K562 (cell line): ENCODE data around the gene SEPTIN8. TPM values are rescaled to one million over a fixed set of nuclear protein-coding genes. Genes with fewer than 3 reads are reported as not detected.

Experiments used
- ATF7 ChIP-seq: fragments of 450-650 bp; IDR thresholded peaks from 2 replicates; pipeline ENCODE4 v1.7.1; 2014; ENCODE audit warnings: mild to moderate bottlenecking, moderate library complexity
- ELK3 ChIP-seq: fragments of 450-650 bp; formaldehyde crosslinking; IDR thresholded peaks from 2 replicates; pipeline ENCODE4 v1.4.0; 2020; ENCODE audit warnings: mild to moderate bottlenecking
- LEF1 ChIP-seq: fragments of 450-650 bp; IDR thresholded peaks from 2 replicates; pipeline ENCODE4 v1.6.1; 2016; ENCODE audit warnings: mild to moderate bottlenecking
- MCM2 ChIP-seq: fragments of 450-650 bp; IDR thresholded peaks from 2 replicates; pipeline ENCODE4 v1.6.1; 2017; ENCODE audit warnings: low read depth, mild to moderate bottlenecking
- MXD1 ChIP-seq: fragments of 250-450 bp; sonication (Bioruptor Pico); IDR thresholded peaks from 2 replicates; pipeline ENCODE4 v1.8.0; 2021; ENCODE audit warnings: borderline replicate concordance, mild to moderate bottlenecking, moderate library complexity; ENCODE audit not compliant: poor library complexity, severe bottlenecking
- RFX1 ChIP-seq: fragments of 450-650 bp; IDR thresholded peaks from 2 replicates; pipeline ENCODE4 v1.6.1; 2016; ENCODE audit warnings: mild to moderate bottlenecking, moderate library complexity
- RNF2 ChIP-seq: sonication (generic); IDR thresholded peaks from 2 replicates; pipeline ENCODE4 v1.6.1; 2016
- TBL1XR1 ChIP-seq, 2 experiments: IDR thresholded peaks; 2 replicates each; pipeline ENCODE4 v1.6.1; 2012; ENCODE audit warnings: improper control_type of control experiment in 2 of 2, low read length in 2 of 2, mild to moderate bottlenecking in 1 of 2
- TFAM ChIP-seq: fragments of 250-450 bp; sonication (Bioruptor Pico); conservative IDR thresholded peaks from 2 replicates; pipeline ENCODE4 v1.5.0; 2021; ENCODE audit warnings: mild to moderate bottlenecking, moderate library complexity
- ZNF124 ChIP-seq: sonication (generic); formaldehyde crosslinking; IDR thresholded peaks from 2 replicates; pipeline ENCODE4 v1.8.1; 2022; ENCODE audit warnings: missing genetic modification reagents
- ZNF274 ChIP-seq: IDR thresholded peaks from 2 replicates; pipeline ENCODE4 v1.6.1; 2011; ENCODE audit warnings: low read depth, mild to moderate bottlenecking, low read length, moderate library complexity, borderline replicate concordance
- ZNF324 ChIP-seq: fragments of 250-450 bp; sonication (Bioruptor Pico); IDR thresholded peaks from 2 replicates; pipeline ENCODE4 v1.4.0; 2020; ENCODE audit warnings: mild to moderate bottlenecking
- ZNF445 ChIP-seq: fragments of 250-450 bp; sonication (Bioruptor Pico); IDR thresholded peaks from 2 replicates; pipeline ENCODE4 v1.4.0; 2020; ENCODE audit warnings: low read depth, mild to moderate bottlenecking, moderate library complexity
- polyA plus RNA-seq, 8 experiments: library from polyadenylated mRNA; depleted of rRNA in 4 of 8; stranded (reverse) in 5 of 8; unstranded in 3 of 8; fragments of >200 nt; fragmentation: Nextera tagmentation in 2 of 8; fragmentation: Illumina TruSeq in 1 of 8; extraction: Ambion mirVana in 2 of 8; extraction: Trizol in 1 of 8; gene quantifications; 2 replicates each; pipeline versions ENCODE4 v1.2.1 to v1.2.3, GENCODE V29; 2011 to 2014; ENCODE audit warnings: inconsistent platforms in 1 of 8, missing spikeins in 1 of 8
- total RNA-seq, 7 experiments: library from RNA; depleted of rRNA in 6 of 7; stranded (reverse); fragments of >200 nt in 6 of 7; fragmentation: Illumina TruSeq in 2 of 7; extraction: Trizol in 2 of 7; gene quantifications; 2 replicates each; pipeline versions ENCODE4 v1.2.1 to v1.2.3, GENCODE V29; 2011 to 2021; ENCODE audit warnings: low replicate concordance in 1 of 7
- TF ChIP-seq, protein P1 (sequence below), 2 experiments: IDR thresholded peaks in 1 of 2; conservative IDR thresholded peaks in 1 of 2; 2 replicates each; pipeline ENCODE4 v1.6.1; 2016; ENCODE audit warnings: low read depth in 2 of 2, mild to moderate bottlenecking in 1 of 2, missing compliant biosample characterization in 1 of 2, missing genetic modification characterization in 1 of 2, moderate library complexity in 1 of 2
- TF ChIP-seq, protein P2 (sequence below), 3 experiments: fragments of 200-800 bp in 1 of 3; fragments of 250-450 bp in 1 of 3; fragments of 450-650 bp in 1 of 3; sonication (Bioruptor Pico) in 1 of 3; sonication (Bioruptor generic) in 1 of 3; formaldehyde crosslinking in 1 of 3; IDR thresholded peaks; 2 replicates each; pipeline versions ENCODE4 v1.6.1 to v1.8.0; 2016 to 2022; ENCODE audit warnings: mild to moderate bottlenecking in 2 of 3, missing genetic modification characterization in 2 of 3, missing compliant biosample characterization in 1 of 3, moderate library complexity in 1 of 3

SEPTIN8 gene
- total and polyA plus RNA-seq, 9 of the 15 experiments (the other 6 are each of a cell fraction or from before 2014, with no cell fraction given), result 19.3 to 142 (median 101) TPM

- TF ChIP-seq, protein P1, sequence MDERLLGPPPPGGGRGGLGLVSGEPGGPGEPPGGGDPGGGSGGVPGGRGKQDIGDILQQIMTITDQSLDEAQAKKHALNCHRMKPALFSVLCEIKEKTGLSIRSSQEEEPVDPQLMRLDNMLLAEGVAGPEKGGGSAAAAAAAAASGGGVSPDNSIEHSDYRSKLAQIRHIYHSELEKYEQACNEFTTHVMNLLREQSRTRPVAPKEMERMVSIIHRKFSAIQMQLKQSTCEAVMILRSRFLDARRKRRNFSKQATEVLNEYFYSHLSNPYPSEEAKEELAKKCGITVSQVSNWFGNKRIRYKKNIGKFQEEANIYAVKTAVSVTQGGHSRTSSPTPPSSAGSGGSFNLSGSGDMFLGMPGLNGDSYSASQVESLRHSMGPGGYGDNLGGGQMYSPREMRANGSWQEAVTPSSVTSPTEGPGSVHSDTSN (CRISPR knock-in tag; IDR thresholded peaks at IDR 0.05; ENCODE audit: low read depth), result no peak
- TF ChIP-seq, protein P1 (tag; conservative IDR thresholded peaks at IDR 0.05; ENCODE audit: low read depth), result peak; percentile 40; the same call in 1 of the 2 replicates
- no peak for TF ChIP-seq MCM2
- peak; percentile 46 for TF ChIP-seq ATF7
- TF ChIP-seq ZNF324 (CRISPR knock-in tag), result no peak
- peak; percentile 65; the same call in 1 of the 2 replicates for TF ChIP-seq RNF2
- TF ChIP-seq ELK3, result no peak
- no peak for TF ChIP-seq RFX1
- no peak for TF ChIP-seq TFAM (CRISPR knock-in tag)
- no peak for TF ChIP-seq ZNF124 (CRISPR knock-in tag)
- TF ChIP-seq ZNF445 (CRISPR knock-in tag), result no peak
- TF ChIP-seq TBL1XR1 (IDR thresholded peaks at IDR 0.05; ENCODE audit: low read length in 2 of 2), result peak in 1 of 2 experiments; percentile 37; a peak in 1 of 4 replicates
- TF ChIP-seq, protein P2, sequence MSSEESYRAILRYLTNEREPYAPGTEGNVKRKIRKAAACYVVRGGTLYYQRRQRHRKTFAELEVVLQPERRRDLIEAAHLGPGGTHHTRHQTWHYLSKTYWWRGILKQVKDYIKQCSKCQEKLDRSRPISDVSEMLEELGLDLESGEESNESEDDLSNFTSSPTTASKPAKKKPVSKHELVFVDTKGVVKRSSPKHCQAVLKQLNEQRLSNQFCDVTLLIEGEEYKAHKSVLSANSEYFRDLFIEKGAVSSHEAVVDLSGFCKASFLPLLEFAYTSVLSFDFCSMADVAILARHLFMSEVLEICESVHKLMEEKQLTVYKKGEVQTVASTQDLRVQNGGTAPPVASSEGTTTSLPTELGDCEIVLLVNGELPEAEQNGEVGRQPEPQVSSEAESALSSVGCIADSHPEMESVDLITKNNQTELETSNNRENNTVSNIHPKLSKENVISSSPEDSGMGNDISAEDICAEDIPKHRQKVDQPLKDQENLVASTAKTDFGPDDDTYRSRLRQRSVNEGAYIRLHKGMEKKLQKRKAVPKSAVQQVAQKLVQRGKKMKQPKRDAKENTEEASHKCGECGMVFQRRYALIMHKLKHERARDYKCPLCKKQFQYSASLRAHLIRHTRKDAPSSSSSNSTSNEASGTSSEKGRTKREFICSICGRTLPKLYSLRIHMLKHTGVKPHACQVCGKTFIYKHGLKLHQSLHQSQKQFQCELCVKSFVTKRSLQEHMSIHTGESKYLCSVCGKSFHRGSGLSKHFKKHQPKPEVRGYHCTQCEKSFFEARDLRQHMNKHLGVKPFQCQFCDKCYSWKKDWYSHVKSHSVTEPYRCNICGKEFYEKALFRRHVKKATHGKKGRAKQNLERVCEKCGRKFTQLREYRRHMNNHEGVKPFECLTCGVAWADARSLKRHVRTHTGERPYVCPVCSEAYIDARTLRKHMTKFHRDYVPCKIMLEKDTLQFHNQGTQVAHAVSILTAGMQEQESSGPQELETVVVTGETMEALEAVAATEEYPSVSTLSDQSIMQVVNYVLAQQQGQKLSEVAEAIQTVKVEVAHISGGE (CRISPR knock-in tag; IDR thresholded peaks at IDR 0.05), result 0 out of 6 replicates have a peak, but pooled peaks of 1 of the 3 experiments have one; percentile 18
- peak; percentile 57 for TF ChIP-seq LEF1
- no peak for TF ChIP-seq ZNF274
- TF ChIP-seq MXD1, result no peak
Observed at GRCh38 chr5:132790201-132790865, 13.3 kb upstream of the SEPTIN8 start (continued).
